Stimulated activated naive CD8-positive, alpha-beta T cell treated with anti-CD3 and anti-CD28 coated beads, Interleukin-15, Interleukin-2, amounts not matched to agents 100 ng/mL and 50 ng/mL, for 24 hours (primary cell): Measurements from ENCODE around the gene ERVK3-1.
"Not testable (repeated sequence)": the region's sequence is repeated elsewhere in the genome, so short reads cannot be mapped to it uniquely, and the experiment has no call there.

Experiments
- H3K27ac Mint-ChIP-seq: one replicate; pipeline ENCODE4 v1.8.0; 2021; ENCODE audit warnings: mild to moderate bottlenecking, mixed read lengths
- H3K27me3 Mint-ChIP-seq: one replicate; pipeline ENCODE4 v1.8.0; 2021; ENCODE audit warnings: mixed read lengths
- H3K36me3 Mint-ChIP-seq: one replicate; pipeline ENCODE4 v1.8.0; 2021; ENCODE audit warnings: low read depth, mixed read lengths
- H3K4me1 Mint-ChIP-seq: one replicate; pipeline ENCODE4 v1.8.0; 2021; ENCODE audit warnings: low read depth, mixed read lengths
- H3K4me3 Mint-ChIP-seq: one replicate; pipeline ENCODE4 v1.8.0; 2021; ENCODE audit warnings: mild to moderate bottlenecking, mixed read lengths
- H3K9me3 Mint-ChIP-seq: one replicate; pipeline ENCODE4 v1.8.0; 2021; ENCODE audit warnings: mixed read lengths

ERVK3-1 gene

DNA sequence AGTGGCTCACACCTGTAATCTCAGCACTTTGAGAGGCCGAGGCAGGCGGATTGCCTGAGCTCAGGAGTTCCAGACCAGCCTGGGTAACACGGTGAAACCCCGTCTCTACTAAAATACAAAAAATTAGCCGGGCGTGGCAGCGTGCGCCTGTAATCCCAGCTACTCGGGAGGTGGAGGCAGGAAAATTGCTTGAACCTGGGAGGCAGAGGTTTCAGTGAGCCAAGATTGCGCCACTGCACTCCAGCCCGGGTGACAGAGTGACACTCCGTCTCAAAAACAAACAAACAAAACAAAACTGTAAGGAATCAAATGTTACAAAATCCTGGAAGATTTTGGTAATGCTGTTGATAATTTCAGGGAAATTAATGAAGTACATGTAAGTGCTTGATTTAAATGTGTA lies 42.9 kb downstream of the ERVK3-1 start:
- H3K4me3 Mint-ChIP-seq, result peak overlapping the region; percentile 95
- peak overlapping the region; percentile 91 for H3K27ac Mint-ChIP-seq
- H3K9me3 Mint-ChIP-seq, H3K36me3 Mint-ChIP-seq, H3K27me3 Mint-ChIP-seq: not testable (repeated sequence)
- H3K4me1 Mint-ChIP-seq, result peaks cover 29% of the 10 kb centered on the region

DNA sequence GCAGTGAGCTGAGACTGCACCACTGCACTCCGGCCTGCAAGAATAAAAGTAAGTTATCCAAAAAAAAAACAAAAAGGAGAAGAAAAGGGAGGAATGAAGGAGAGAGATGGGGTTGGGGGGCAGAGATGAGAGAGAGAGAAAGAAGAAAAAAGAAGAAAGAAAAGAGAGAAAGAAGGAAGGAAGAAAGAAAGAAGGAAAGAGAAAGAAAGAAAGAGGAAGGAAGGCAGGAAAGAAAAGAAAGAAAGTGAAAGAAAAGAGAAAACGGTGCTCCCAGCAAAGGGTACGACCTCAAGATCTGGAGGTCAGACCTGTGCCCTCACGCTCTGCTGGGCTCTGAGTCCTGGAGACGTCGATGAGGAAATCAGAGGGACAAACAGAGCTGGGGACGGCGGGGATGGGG lies 44.4 kb downstream of the ERVK3-1 start:
- Mint-ChIP-seq H3K27me3 (no peaks in the 10 kb centered on the region), H3K4me3 (no peak overlapping the region), H3K4me1 (peaks cover 29% of the 10 kb centered on the region), H3K27ac (peak overlapping the region; percentile 55), H3K36me3 (peaks cover 9% of the 10 kb centered on the region), H3K9me3 (no peaks in the 10 kb centered on the region)

DNA sequence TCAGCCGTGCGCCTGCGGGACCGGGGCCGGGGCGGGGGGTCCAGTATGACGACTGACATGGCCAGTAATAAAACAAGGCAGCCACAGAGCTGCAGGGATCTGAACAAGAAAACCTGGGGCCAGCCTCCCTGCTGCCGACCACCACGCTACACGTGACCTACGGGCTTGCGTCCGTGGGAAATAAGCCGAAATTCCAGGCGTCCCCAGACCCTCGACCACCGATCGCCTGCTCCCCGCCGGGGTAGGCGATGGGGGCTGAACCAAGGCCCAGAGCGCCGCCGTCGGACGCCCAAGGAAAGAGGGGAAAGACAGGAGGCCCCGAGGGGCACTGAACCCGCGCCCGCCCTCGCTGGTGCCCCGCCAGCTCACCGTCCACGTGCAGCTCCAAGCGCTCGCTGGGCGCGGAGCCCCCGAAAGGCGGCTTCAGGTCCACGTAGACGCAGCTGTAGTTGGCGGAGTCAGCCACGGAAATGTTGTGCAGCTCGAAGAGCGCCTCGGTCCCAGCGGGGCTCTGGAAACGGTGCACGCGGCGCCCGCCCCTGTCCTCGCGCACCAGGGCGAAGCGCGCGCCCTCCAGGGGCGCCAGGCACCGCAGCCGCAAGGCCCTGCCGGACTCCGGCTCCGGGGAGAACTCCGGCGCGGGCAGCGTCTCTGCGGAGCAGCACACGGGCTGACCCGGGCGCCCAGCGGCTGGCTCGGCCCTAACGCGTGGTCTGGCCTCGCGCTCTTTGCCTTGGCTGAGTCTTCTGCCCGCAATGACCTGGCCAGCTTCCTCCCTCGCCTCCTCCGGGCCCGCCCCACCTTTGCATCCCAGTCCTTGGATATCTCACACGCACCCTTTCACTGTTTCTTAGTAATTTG lies 45.1 kb downstream of the ERVK3-1 start:
- Mint-ChIP-seq H3K36me3 (peaks cover 9% of the 10 kb centered on the region), H3K9me3 (no peaks in the 10 kb centered on the region), H3K27ac (no peak overlapping the region), H3K4me1 (peaks cover 32% of the 10 kb centered on the region), H3K27me3 (no peaks in the 10 kb centered on the region), H3K4me3 (no peak overlapping the region)

DNA sequence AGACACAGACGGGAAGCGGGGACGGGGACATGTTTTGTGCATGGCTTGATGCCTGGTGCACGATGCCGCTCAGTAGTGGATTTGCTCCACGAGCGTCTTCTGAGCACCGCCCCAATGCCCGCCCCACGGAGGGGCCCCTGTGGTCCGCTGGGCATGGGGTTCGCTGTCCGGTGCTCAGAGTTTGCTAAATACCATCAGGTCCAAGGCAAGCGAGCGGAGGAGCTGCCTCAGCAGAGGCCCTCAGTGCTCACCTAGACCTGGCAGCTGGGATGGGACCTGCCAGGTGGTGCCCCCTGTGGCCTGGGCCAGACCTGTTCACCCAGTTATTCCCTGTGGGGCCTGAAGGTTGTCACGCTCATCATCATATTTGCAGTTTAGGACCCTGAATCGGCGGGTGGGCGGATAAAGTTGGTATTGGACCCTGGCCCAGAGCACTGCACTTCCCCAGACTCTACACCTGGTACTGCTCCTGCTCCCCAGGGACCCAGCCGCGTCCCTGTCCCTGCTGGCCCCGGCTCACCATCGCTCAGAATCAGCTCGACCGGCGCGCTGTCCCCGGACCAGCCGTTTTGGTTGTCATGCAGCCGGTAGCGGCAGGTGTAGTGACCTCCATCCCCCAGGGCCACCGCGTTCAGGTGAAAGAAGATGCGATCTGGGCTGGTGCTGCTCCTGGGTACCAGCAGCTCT lies 45.8 kb downstream of the ERVK3-1 start:
- H3K4me3 Mint-ChIP-seq, result no peak overlapping the region
- peaks cover 30% of the 10 kb centered on the region for H3K4me1 Mint-ChIP-seq
- H3K27me3 Mint-ChIP-seq, result no peaks in the 10 kb centered on the region
- no peak overlapping the region for H3K27ac Mint-ChIP-seq
- H3K36me3 Mint-ChIP-seq, result peaks cover 5% of the 10 kb centered on the region
- H3K9me3 Mint-ChIP-seq, result no peaks in the 10 kb centered on the region

DNA sequence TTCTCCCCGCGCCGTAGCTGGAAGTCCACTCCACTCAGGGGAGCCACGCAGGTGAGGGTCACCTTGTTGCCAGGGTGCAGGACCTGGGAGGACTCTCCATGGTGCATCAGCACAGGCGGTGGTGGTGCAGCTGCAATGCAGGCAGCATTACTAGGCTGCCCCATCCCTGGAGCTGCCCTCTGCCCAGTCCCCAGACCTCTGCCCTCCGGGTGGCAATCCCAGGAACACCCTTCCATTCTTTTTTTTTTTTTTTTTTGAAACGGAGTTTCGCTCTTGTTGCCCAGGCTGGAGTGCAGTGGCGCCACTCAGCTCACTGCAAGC lies 46.3 kb downstream of the ERVK3-1 start:
- H3K36me3 Mint-ChIP-seq, result peaks cover 5% of the 10 kb centered on the region
- H3K9me3 Mint-ChIP-seq, result no peaks in the 10 kb centered on the region
- H3K4me1 Mint-ChIP-seq, result peaks cover 31% of the 10 kb centered on the region
- no peak overlapping the region for H3K27ac Mint-ChIP-seq
- H3K27me3 Mint-ChIP-seq, result no peaks in the 10 kb centered on the region
- no peak overlapping the region for H3K4me3 Mint-ChIP-seq

DNA sequence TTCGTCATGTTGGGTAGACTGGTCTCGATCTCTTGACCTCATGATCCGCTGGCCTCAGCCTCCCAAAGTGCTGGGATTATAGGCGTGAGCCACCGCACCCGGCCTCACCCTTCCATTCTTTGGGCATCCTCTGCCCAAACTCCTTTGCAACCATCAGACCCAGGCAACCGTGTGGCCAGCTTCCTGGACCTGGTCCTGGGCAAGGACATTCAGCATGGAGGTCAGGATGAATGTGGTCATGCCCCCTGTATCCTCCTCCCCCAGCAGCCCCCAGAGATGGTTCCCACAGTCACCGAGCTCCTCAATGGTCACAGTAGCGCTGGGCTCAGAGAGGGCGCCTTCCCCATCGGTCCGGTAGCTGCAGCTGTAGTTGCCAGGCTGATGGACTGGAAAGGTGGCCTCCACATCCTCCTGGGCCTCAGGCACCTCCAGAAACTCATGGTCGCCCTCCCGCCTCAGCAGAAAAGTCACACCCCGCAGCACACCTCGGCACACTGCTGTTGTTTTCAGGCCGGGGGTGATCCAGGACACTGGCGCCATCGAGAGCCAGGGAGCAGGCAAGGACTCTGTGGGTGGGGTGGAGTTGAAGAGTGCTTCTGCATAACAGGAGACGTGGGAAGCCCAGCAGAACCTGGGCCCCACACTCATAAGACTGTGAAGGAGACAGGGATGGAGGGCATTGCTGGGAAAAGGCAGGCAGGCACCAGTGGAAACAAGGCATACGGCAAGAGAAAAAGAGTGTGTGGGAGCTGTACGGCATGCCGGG lies 47.0 kb downstream of the ERVK3-1 start:
- Mint-ChIP-seq H3K36me3 (peaks cover 5% of the 10 kb centered on the region), H3K27ac (no peak overlapping the region)

DNA sequence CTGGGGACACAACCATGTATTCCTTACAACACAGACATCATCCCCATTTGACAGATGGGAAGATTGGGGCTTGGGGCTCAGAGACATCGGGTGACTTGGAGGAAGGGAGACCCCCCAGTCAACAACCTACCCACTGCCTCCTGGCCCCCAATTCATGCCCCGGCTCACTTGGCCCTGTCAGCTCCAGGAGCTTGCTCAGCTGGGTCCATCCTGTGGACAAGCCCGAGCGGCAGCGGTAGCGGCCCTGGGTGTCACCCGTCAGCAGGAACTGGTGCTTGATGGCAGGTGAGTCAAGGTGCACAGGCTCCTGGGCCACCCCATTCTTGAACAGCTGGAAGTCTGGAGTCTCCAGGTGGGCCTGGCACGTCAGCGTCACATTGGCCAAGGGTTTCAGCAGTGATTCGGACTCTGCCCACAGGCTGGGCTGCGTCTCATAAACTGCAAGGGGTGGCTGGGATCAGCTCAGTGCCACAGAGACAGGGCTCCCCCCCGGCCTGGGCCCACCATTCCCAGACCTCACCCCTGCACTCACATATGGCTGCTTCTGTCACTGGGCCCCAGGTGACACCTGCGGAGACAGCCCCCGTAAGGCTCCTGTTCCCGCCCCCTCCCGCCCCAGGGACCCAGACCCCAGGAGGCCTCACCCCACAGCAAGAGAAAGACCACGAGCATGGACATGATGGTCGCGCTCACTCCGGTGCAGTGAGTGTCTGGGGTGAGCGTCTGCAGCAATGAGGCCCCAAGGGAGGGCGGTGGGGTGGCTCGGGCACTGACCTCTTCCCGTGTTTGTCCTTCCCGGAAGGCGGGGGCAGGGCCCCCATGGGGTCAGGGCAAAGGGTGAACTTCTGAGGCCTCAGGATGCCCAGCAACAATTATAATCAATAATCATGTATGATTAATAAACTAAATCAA lies 47.8 kb downstream of the ERVK3-1 start, which contains the start of gene A1BG:
Gene A1BG (minus strand): TSS at position 733 of the 912 bp plus-strand sequence. CDS start 55 bp downstream, at position 678.
- Mint-ChIP-seq H3K27ac (no peak within 1 kb of the TSS), H3K36me3 (peaks cover 5% of the 10 kb centered on the region), H3K9me3 (no peaks in the 10 kb centered on the region), H3K4me3 (no peak within 1 kb of the TSS), H3K27me3 (no peaks in the 10 kb centered on the region), H3K4me1 (peaks cover 28% of the 10 kb centered on the region)

More for the DNA sequence above, 47.0 kb downstream of the ERVK3-1 start:
- Mint-ChIP-seq H3K9me3 (no peaks in the 10 kb centered on the region), H3K4me3 (no peak overlapping the region), H3K4me1 (peaks cover 28% of the 10 kb centered on the region), H3K27me3 (no peaks in the 10 kb centered on the region)

DNA sequence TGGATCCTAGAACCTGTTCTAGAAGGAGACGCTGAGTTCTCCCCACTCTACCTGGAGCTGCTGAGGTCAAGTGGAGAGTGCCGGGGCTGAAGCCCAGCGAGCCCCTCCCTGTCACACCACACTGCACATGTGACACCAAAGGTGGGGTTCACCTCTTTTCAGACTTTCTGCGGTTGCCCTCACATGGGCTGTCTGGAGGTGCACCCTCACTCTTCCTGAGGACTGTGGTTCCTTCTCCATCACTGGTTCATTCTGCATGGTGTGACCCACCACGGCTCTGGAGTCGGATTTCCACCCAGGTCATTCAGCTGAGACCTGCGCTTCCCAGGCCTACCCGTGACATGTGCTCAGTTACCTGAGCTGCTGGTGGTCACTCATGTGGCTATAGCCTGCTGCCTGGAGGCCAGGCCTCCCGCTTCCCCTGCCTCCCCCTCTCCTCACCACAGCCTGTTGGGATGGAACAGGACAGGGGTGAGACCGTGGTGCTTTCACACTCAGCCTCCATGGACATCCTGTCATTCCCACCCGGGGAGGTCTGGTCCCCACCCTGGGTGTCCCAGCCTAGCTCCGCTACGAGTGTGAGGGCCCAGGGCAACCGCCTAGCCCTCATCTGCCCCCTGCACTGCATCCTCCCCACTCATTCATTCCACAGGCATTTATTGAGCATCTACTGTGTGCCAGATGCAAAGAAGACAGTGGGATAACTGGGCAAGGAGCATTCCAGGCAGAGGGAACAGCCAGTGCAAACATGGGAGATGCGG lies 48.7 kb downstream of the ERVK3-1 start:
- no peak overlapping the region for H3K4me3 Mint-ChIP-seq
- H3K27me3 Mint-ChIP-seq, result no peaks in the 10 kb centered on the region
- H3K9me3 Mint-ChIP-seq, result no peaks in the 10 kb centered on the region
- H3K4me1 Mint-ChIP-seq, result peaks cover 19% of the 10 kb centered on the region
- peaks cover 5% of the 10 kb centered on the region for H3K36me3 Mint-ChIP-seq
- H3K27ac Mint-ChIP-seq, result no peak overlapping the region

DNA sequence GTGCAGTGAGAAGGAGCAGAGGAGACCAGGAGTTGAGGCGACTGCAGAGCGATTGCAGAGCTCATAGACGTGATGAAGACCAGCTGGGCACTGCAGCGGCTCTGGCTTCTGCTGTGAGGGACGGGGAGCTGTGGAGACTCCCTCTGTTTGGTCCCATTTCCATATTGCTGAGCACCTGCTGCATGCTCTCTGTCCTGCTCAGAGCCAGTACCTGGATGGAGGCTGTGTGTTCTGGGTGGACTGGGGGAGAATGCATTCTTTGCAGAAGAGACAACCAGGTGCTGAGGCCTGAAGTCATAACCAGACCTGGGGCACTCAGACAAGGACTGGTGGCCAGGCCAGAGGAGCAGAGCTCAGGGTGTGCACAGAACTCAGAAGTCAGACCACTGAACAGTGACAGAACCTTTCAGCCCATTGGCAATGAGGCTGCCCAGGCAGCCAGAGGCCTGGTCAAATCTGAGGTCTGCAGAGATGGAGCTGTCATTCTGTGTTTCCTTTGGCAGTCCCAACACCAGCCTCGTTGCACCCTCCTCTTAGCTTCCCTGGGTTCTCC lies 49.4 kb downstream of the ERVK3-1 start:
- Mint-ChIP-seq H3K27me3 (no peaks in the 10 kb centered on the region), H3K9me3 (no peaks in the 10 kb centered on the region), H3K36me3 (peaks cover 3% of the 10 kb centered on the region), H3K4me3 (no peak overlapping the region), H3K27ac (no peak overlapping the region), H3K4me1 (peaks cover 15% of the 10 kb centered on the region)

DNA sequence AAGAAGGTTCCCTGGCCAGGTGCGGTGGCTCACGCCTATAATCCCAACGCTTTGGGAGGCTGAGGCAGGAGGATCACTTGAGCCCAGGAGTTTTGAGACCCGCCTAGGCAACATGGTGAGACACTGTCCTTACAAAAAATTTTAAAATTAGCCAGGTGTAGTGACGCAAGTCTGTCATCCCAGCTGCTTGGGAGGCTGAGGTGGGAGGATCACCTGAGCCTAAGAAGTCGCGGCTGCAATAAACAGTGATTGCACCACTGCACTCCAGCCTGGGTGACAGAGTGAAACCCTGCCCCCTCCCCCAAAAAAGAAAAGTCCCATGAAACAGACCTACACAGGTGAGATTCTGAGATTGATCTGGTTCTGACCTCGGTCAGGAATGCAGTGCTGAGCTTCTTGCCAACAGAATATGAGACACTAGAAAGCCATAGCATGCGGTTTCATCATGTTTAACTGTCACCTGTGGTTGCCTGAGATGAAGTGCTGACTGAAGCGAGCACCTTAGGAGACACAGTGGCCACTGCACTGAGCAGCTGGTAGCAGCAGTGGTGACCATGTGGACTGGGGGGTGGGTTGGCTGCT lies 50.1 kb downstream of the ERVK3-1 start:
- no peak overlapping the region for H3K27ac Mint-ChIP-seq
- peaks cover 13% of the 10 kb centered on the region for H3K4me1 Mint-ChIP-seq
- no peaks in the 10 kb centered on the region for H3K27me3 Mint-ChIP-seq
- H3K9me3 Mint-ChIP-seq, result no peaks in the 10 kb centered on the region
- H3K36me3 Mint-ChIP-seq, result no peaks in the 10 kb centered on the region
- peak overlapping the region; percentile 43 for H3K4me3 Mint-ChIP-seq

DNA sequence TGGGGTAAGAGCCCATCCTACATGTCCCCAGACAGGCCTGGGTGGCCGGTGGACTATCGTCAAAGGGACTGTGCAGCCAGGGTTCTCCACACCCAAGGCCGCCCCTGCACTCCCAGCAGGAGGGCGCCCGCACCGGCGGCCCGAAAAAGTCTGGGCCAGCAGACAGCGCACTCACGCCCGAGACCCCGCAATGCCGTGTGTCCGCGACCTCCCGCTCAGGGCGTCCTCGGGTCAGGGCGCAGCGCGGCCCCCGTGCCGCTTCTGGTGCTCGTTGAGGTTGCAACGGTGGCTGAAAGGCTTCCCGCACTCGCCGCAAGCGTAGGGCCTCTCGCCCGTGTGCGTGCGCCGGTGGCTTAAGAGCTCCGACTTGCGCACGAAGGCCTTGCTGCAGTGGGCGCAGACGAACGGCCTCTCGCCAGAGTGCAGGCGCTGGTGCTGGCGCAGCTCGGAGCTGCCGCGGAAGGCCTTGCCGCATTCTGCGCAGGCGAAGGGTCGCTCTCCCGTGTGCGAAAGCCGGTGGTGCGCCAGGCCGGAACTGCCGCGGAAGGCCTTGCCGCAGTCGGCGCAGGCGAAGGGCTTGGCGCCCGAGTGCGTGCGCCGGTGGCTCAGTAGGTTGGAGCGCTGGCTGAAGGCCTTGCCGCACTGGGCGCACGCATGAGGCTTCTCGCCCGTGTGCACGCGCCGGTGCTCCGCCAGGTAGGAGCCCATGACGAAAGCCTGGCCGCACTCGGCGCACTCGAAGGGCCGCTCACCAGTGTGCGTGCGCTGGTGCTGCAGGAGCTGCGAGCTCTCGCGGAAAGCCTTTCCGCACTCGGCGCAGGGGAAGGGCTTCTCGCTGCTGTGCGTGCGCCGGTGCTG lies 51.0 kb downstream of the ERVK3-1 start:
- H3K4me3 Mint-ChIP-seq, result peak overlapping the region; percentile 13

DNA sequence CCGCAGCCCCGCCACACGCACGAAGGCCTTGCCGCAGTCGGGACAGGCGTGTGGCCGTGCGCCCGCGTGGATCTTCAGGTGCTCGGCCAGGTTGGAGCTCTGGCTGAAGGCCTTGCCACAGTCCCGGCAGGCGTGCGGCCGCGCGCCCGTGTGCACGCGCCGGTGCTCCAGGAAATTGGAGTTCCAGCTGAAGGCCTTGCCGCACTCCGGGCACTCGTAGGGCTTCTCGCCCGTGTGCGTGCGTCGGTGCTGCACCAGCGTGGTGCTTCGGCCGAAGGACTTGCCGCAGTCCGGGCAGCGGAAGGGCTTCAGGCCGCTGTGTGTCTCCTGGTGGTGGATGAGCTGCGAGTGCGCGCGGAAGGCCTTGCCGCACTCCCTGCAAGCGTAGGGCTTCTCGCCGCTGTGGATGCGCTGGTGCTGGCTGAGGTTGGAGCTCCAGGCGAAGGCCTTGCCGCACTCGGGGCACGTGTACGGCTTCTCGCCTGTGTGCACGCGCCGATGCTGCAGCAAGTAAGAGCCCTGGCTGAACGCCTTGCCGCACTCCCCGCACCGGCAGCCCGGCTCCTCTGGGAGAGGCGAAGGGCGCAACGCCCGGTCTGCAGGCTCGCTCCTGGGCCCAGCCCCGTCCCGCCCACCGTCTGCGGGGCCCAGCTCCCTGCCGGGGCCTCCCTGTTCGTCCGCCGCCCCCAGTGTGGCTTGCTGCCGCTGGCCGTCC lies 51.7 kb downstream of the ERVK3-1 start:
- no peaks in the 10 kb centered on the region for H3K27me3 Mint-ChIP-seq
- H3K4me3 Mint-ChIP-seq, result peak overlapping the region; percentile 13
- no peaks in the 10 kb centered on the region for H3K9me3 Mint-ChIP-seq
- H3K4me1 Mint-ChIP-seq, result peaks cover 23% of the 10 kb centered on the region
- H3K36me3 Mint-ChIP-seq, result no peaks in the 10 kb centered on the region
- H3K27ac Mint-ChIP-seq, result no peak overlapping the region

More for the DNA sequence above, 51.0 kb downstream of the ERVK3-1 start:
- Mint-ChIP-seq H3K27me3 (no peaks in the 10 kb centered on the region), H3K9me3 (no peaks in the 10 kb centered on the region), H3K27ac (no peak overlapping the region), H3K36me3 (no peaks in the 10 kb centered on the region), H3K4me1 (peaks cover 15% of the 10 kb centered on the region)
